GM12878 (cell line): ENCODE data around the gene FAM53B. TPM values are rescaled to one million over a fixed set of nuclear protein-coding genes. Genes with fewer than 3 reads are reported as not detected.

ENCODE experiments used
- ATAC-seq: fragments of 200-7000 bp; cut with Tn5 transposase; 3 replicates; pipeline ENCODE4 v1.9.1; 2020; ENCODE audit warnings: mild to moderate bottlenecking, moderate library complexity
- BruUV-seq: library from RNA; stranded (reverse); fragments of 400-500 nt; replicated peaks from 2 replicates; lab custom pipeline; 2021; lab: Mats Ljungman, UMichigan
- CTCF ChIA-PET: fragments of 300-600 bp; sonication (Branson Sonifier 250); formaldehyde crosslinking; extraction: SDS; loops from one replicate; lab custom pipeline; 2021; ENCODE audit warnings: inconsistent platforms; lab: Yijun Ruan, JAX
- POLR2A ChIA-PET: fragments of 350-600 bp; formaldehyde crosslinking; extraction: SDS; loops from one replicate; lab custom pipeline; 2021; ENCODE audit warnings: inconsistent platforms; lab: Charles Lee
- RAD21 ChIA-PET: fragments of 300-600 bp; sonication (Branson Sonifier 250); formaldehyde crosslinking; loops from one replicate; lab custom pipeline; 2023; ENCODE audit warnings: antibody characterized with exemption; ENCODE audit not compliant: unreplicated experiment; lab: Charles Lee
- SMC1A ChIA-PET: fragments of 300-600 bp; sonication (Branson Sonifier 250); formaldehyde crosslinking; loops from one replicate; lab custom pipeline; 2023; ENCODE audit not compliant: unreplicated experiment, uncharacterized antibody; lab: Charles Lee
- DNase-seq: peaks from one replicate; pipeline ENCODE4 v3.0.0-alpha.2; 2011; ENCODE audit warnings: low read depth, low spot score
- FAIRE-seq: peaks from 3 replicates; lab custom pipeline; 2011; peaks lifted over from hg19 to GRCh38; lab: Jason Lieb, UNC
- H2AFZ ChIP-seq: 2 replicates; pipeline ENCODE4 v1.6.0; 2011; ENCODE audit warnings: low read depth, low read length, control low read depth; ENCODE audit not compliant: control insufficient read depth
- H3K27ac ChIP-seq: 2 replicates; pipeline ENCODE4 v1.5.1; 2011; ENCODE audit warnings: control low read depth; ENCODE audit not compliant: control insufficient read depth, insufficient read depth
- H3K27me3 ChIP-seq, 2 experiments: replicated peaks in 1 of 2; 2 replicates each; pipeline versions ENCODE4 v1.6.0 to v1.6.1; 2011; ENCODE audit warnings: low read length in 1 of 2; ENCODE audit not compliant: control insufficient read depth in 2 of 2, insufficient read depth in 2 of 2
- H3K36me3 ChIP-seq, 2 experiments: 2 replicates each; pipeline ENCODE4 v1.5.1; 2011; ENCODE audit warnings: low read length in 1 of 2; ENCODE audit not compliant: control insufficient read depth in 2 of 2, insufficient read depth in 2 of 2
- H3K4me1 ChIP-seq: 2 replicates; pipeline ENCODE4 v1.6.1; 2011; ENCODE audit warnings: mild to moderate bottlenecking, low read length, moderate library complexity, mixed read lengths; ENCODE audit not compliant: control insufficient read depth, insufficient read depth
- H3K4me2 ChIP-seq: 2 replicates; pipeline ENCODE4 v1.6.0; 2011; ENCODE audit warnings: control low read depth; ENCODE audit not compliant: control insufficient read depth, insufficient read depth
- H3K4me3 ChIP-seq: fragments of 200-600 bp; sonication (generic); 2 replicates; pipeline ENCODE4 v1.5.1; 2016
- H3K79me2 ChIP-seq: 2 replicates; pipeline ENCODE4 v1.6.0; 2011; ENCODE audit warnings: low read length; ENCODE audit not compliant: control insufficient read depth, insufficient read depth
- H3K9ac ChIP-seq: 2 replicates; pipeline ENCODE4 v1.8.0; 2011; ENCODE audit warnings: low read length, control low read depth, mixed read lengths; ENCODE audit not compliant: control insufficient read depth, insufficient read depth
- H3K9me3 ChIP-seq: replicated peaks from 3 replicates; pipeline ENCODE4 v1.5.1; 2011; ENCODE audit warnings: mild to moderate bottlenecking, low read length; ENCODE audit not compliant: control insufficient read depth, insufficient read depth
- H4K20me1 ChIP-seq: 2 replicates; pipeline ENCODE4 v1.6.0; 2011; ENCODE audit not compliant: control insufficient read depth, insufficient read depth
- ASH2L ChIP-seq: fragments of 300-600, 200-600 bp; sonication (generic); IDR thresholded peaks from 2 replicates; pipeline ENCODE4 v1.6.1; 2017; ENCODE audit warnings: low read depth, mild to moderate bottlenecking, borderline replicate concordance
- CEBPB ChIP-seq, 2 experiments: fragments of 150-350 bp in 1 of 2; IDR thresholded peaks; 2 replicates each; pipeline ENCODE4 v1.6.1; 2012 to 2014; ENCODE audit warnings: low read depth in 2 of 2, low read length in 2 of 2, borderline replicate concordance in 1 of 2, inconsistent platforms in 1 of 2
- EED ChIP-seq: sonication (generic); IDR thresholded peaks from 2 replicates; pipeline ENCODE4 v1.6.1; 2016; ENCODE audit warnings: antibody characterized with exemption, low read depth
- EP300 ChIP-seq, 2 experiments: fragments of 150-350 bp in 1 of 2; IDR thresholded peaks; 2 replicates each; pipeline ENCODE4 v1.6.1; 2011 to 2012; ENCODE audit warnings: low read depth in 2 of 2, low read length in 2 of 2, borderline replicate concordance in 1 of 2, improper control_type of control experiment in 1 of 2, inconsistent platforms in 1 of 2; ENCODE audit not compliant: control insufficient read depth in 1 of 2
- FOS ChIP-seq: IDR thresholded peaks from 3 replicates; pipeline ENCODE4 v1.6.1; 2011; ENCODE audit warnings: borderline replicate concordance; ENCODE audit not compliant: insufficient read length; ENCODE audit errors: extremely low read depth
- FOXK2 ChIP-seq: fragments of 450-650 bp; IDR thresholded peaks from 2 replicates; pipeline ENCODE4 v1.6.1; 2017; ENCODE audit warnings: mild to moderate bottlenecking, moderate library complexity
- MAX ChIP-seq: IDR thresholded peaks from 2 replicates; pipeline ENCODE4 v1.6.1; 2012; ENCODE audit warnings: low read depth, low read length, improper control_type of control experiment
- PBX3 ChIP-seq: IDR thresholded peaks from 2 replicates; pipeline ENCODE4 v1.6.1; 2011; ENCODE audit warnings: mild to moderate bottlenecking, low read depth, low read length, moderate library complexity; ENCODE audit not compliant: insufficient replicate concordance
- RB1 ChIP-seq: fragments of 450-650 bp; formaldehyde crosslinking; IDR thresholded peaks from 2 replicates; pipeline ENCODE4 v1.6.1; 2017; ENCODE audit warnings: mild to moderate bottlenecking, borderline replicate concordance
- SP1 ChIP-seq: IDR thresholded peaks from one replicate; pipeline ENCODE4 v1.6.1; 2011; ENCODE audit warnings: low read depth, low read length
- SREBF1 ChIP-seq: IDR thresholded peaks from 2 replicates; pipeline ENCODE4 v1.6.1; 2012; ENCODE audit warnings: mild to moderate bottlenecking, low read length
- TARDBP ChIP-seq: IDR thresholded peaks from 2 replicates; pipeline ENCODE4 v1.6.1; 2016; ENCODE audit warnings: borderline replicate concordance
- TCF3 ChIP-seq: IDR thresholded peaks from 2 replicates; pipeline ENCODE4 v1.6.1; 2012; ENCODE audit warnings: low read depth, mild to moderate bottlenecking, low read length, borderline replicate concordance; ENCODE audit not compliant: insufficient read depth
- WRNIP1 ChIP-seq: IDR thresholded peaks from 2 replicates; pipeline ENCODE4 v1.6.1; 2011; ENCODE audit warnings: low read depth, low read length, improper control_type of control experiment, borderline replicate concordance
- ZBTB4 ChIP-seq: fragments of 450-650 bp; formaldehyde crosslinking; IDR thresholded peaks from 2 replicates; pipeline ENCODE4 v1.4.0; 2022; ENCODE audit warnings: mild to moderate bottlenecking, moderate library complexity
- WGBS: methylation state at CpG from one replicate; pipeline ENCODE4 v1.1.6; 2016; ENCODE audit warnings: low lambda C conversion rate; ENCODE audit not compliant: insufficient replicate concordance, insufficient coverage; ENCODE audit errors: missing lambda C conversion rate; 5-methylcytosine and 5-hydroxymethylcytosine counted together
- in situ Hi-C: fragments of 300-500 bp; cut with MboI; formaldehyde crosslinking; loops from 9 replicates; pipeline ENCODE4 v1.14.3; 2018; ENCODE audit warnings: mixed read lengths
- intact Hi-C: fragments of 100-400 bp; cut with micrococcal nuclease; formaldehyde crosslinking; loops from one replicate; pipeline ENCODE4 v1.14.2; 2022; ENCODE audit not compliant: unreplicated experiment
- polyA plus RNA-seq, 11 experiments: library from polyadenylated mRNA; depleted of rRNA in 4 of 11; unstranded in 6 of 11; stranded (reverse) in 5 of 11; fragments of >200 nt; fragmentation: Nextera tagmentation in 4 of 11; fragmentation: Illumina TruSeq in 1 of 11; extraction: Ambion mirVana in 4 of 11; extraction: Trizol in 1 of 11; gene quantifications; 1 replicate in 1 of 11; 2 replicates in 10 of 11; pipeline versions ENCODE4 v1.2.1 to v1.2.3, GENCODE V29; 2011 to 2016; ENCODE audit warnings: inconsistent platforms in 2 of 11, missing spikeins in 2 of 11, low read depth in 1 of 11
- total RNA-seq, 4 experiments: library from RNA; depleted of rRNA in 3 of 4; stranded (reverse); fragments of >200 nt in 3 of 4; fragmentation: Illumina TruSeq in 1 of 4; extraction: Trizol in 1 of 4; gene quantifications; 2 replicates each; pipeline versions ENCODE4 v1.2.1 to v1.2.3, GENCODE V29; 2013 to 2021

The FAM53B gene
- total and polyA plus RNA-seq, 10 of the 15 experiments (the other 5 are each of a cell fraction or from before 2014, with no cell fraction given) = 0.05 to 26.3 (median 8.1) TPM

GRCh38 chr10:124640056-124640455 lies 104.1 kb downstream of the FAM53B start:
- no peak for TF ChIP-seq ASH2L
- TF ChIP-seq RB1 = no peak
- no peak for TF ChIP-seq TARDBP
- no peak for TF ChIP-seq FOS
- TF ChIP-seq ZBTB4 (CRISPR knock-in tag) = no peak
- no peak for TF ChIP-seq MAX
- TF ChIP-seq EED = no peak
- no peak for TF ChIP-seq FOXK2
- no peak for TF ChIP-seq PBX3
- TF ChIP-seq SREBF1 = no peak
- no peak for TF ChIP-seq CEBPB (IDR thresholded peaks at IDR 0.05; ENCODE audit: borderline replicate concordance in 1 of 2, low read depth in 2 of 2, low read length in 2 of 2)
- no peak for TF ChIP-seq TCF3
- TF ChIP-seq EP300 (IDR thresholded peaks at IDR 0.05; ENCODE audit: borderline replicate concordance in 1 of 2, control insufficient read depth in 1 of 2, low read depth in 2 of 2, low read length in 2 of 2) = no peak
- TF ChIP-seq WRNIP1 = no peak
- TF ChIP-seq SP1 = no peak
- TF ChIP-seq, all 136 proteins: peak for 0
- Histone ChIP-seq H3K27ac (no peak overlapping the region), H3K27me3 (no peaks in the 10 kb centered on the region), H3K9ac (no peak overlapping the region), H3K4me2 (no peak overlapping the region), H4K20me1 (no peaks in the 10 kb centered on the region), H3K4me1 (peaks cover 24% of the 10 kb centered on the region), H3K79me2 (no peaks in the 10 kb centered on the region; the same call in 1 of the 2 replicates), H3K9me3 (no peaks in the 10 kb centered on the region), H3K36me3 (peaks cover 0 to 8% of the 10 kb centered on the region in 2 experiments; a peak in 2 of 4 replicates), H3K4me3 (no peak overlapping the region), H2AFZ (no peak overlapping the region)
- DNase-seq (no peak), ATAC-seq (no peak), FAIRE-seq (no peak)
- 98% methylated on average over 7 of the region's 7 CpGs for WGBS
- BruUV-seq = no TSS peak
- SMC1A ChIA-PET = interaction anchor here (1.0 to 1.7 kb wide), 3 partner anchors 21 to 101 kb away, joined by 3 to 5 read pairs (median 4); no protein-coding TSS in a partner anchor
- in situ Hi-C loops (no loop called here), intact Hi-C loops (loop anchor here (5.0 kb wide), 1 partner anchor 102 kb away; the partner anchor contains the start of gene FAM53B)
- POLR2A ChIA-PET = no interaction called here
- CTCF ChIA-PET = interaction anchor here (1.0 to 1.8 kb wide), 3 partner anchors 9 to 49 kb away, joined by 3 to 4 read pairs (median 4); no protein-coding TSS in a partner anchor
- RAD21 ChIA-PET = interaction anchor here (1.3 to 2.1 kb wide), 2 partner anchors 20 to 101 kb away, joined by 3 to 7 read pairs; no protein-coding TSS in a partner anchor
